Stimulated activated CD4-positive, alpha-beta T cell treated with anti-CD3 and anti-CD28 coated beads, Interleukin-15, amount 100 ng/mL, for 1 hour (primary cell): ENCODE measurements around the gene SASH3.

Source experiments
- DNase-seq, 2 donors: peaks; one replicate each; pipeline ENCODE4 v3.0.0-alpha.2; 2020; ENCODE audit warnings: low read depth in 1 of 2, low spot score in 1 of 2

The SASH3 gene

GRCh38 chrX:129759576-129760061 is 20.1 kb upstream of the SASH3 start:
- no peak for DNase-seq

GRCh38 chrX:129760155-129760554 is 19.6 kb upstream of the SASH3 start:
- no peak for DNase-seq

GRCh38 chrX:129760981-129761380 is 18.8 kb upstream of the SASH3 start:
- DNase-seq, result no peak

- DNase-seq, result no peak
Observed at GRCh38 chrX:129761596-129761995, 18.2 kb upstream of the SASH3 start.

GRCh38 chrX:129762448-129762847 is 17.3 kb upstream of the SASH3 start:
- DNase-seq, result no peak

GRCh38 chrX:129763666-129764065 is 16.1 kb upstream of the SASH3 start:
- no peak for DNase-seq

- DNase-seq, result no peak
Observed at GRCh38 chrX:129768186-129768585, 11.6 kb upstream of the SASH3 start.

GRCh38 chrX:129768586-129769466 is 10.9 kb upstream of the SASH3 start:
- no peak for DNase-seq

- DNase-seq, result peak; percentile 31 to 46
Observed at GRCh38 chrX:129769467-129770154, 10.1 kb upstream of the SASH3 start.

- DNase-seq, result no peak
Observed at GRCh38 chrX:129771266-129771995, 8.3 kb upstream of the SASH3 start.

- no peak for DNase-seq
Observed at GRCh38 chrX:129772796-129773431, 6.8 kb upstream of the SASH3 start.

GRCh38 chrX:129773649-129774458 is 5.9 kb upstream of the SASH3 start:
- no peak for DNase-seq

GRCh38 chrX:129777218-129778030 is 2.3 kb upstream of the SASH3 start:
- DNase-seq, result peak; percentile 34 to 40

GRCh38 chrX:129779086-129779672 is 570 bp upstream of the SASH3 start:
- DNase-seq, result no peak

GRCh38 chrX:129780441-129781105 is 824 bp downstream of the SASH3 start:
- DNase-seq, result no peak

- peak; percentile 44 to 47 for DNase-seq
Observed at GRCh38 chrX:129781134-129781672, 1.5 kb downstream of the SASH3 start.

GRCh38 chrX:129781680-129782495 is 2.1 kb downstream of the SASH3 start:
- DNase-seq, result no peak
